Gastrocnemius medialis (tissue), 4 donors: ENCODE results near the gene AIG1. TPM values are rescaled to one million over a fixed set of nuclear protein-coding genes. Genes with fewer than 3 reads are reported as not detected.

Experiments used
- ATAC-seq, 2 donors: fragments of 150-250 bp; one replicate each; pipeline ENCODE4 v1.9.1; 2016
- DNase-seq, 2 donors: peaks; one replicate each; pipeline ENCODE4 v3.0.0-alpha.2; 2019
- H3K27ac ChIP-seq, 4 donors: fragments of 200-600 bp; sonication (generic); 1 replicate in 1 of 4; 2 replicates in 3 of 4; pipeline ENCODE4 v1.5.1; 2016 to 2018; ENCODE audit warnings: mild to moderate bottlenecking in 2 of 4, moderate library complexity in 1 of 4
- H3K27me3 ChIP-seq, 3 donors: fragments of 200-600 bp; sonication (generic) in 2 of 3; 1 replicate in 1 of 3; 2 replicates in 2 of 3; pipeline versions ENCODE4 v1.5.1 to v1.6.0; 2016 to 2019; ENCODE audit warnings: mild to moderate bottlenecking in 1 of 3, moderate library complexity in 1 of 3
- H3K36me3 ChIP-seq, 2 donors: fragments of 200-600 bp; sonication (generic) in 1 of 2; one replicate each; pipeline ENCODE4 v1.5.1; 2017 to 2018
- H3K4me1 ChIP-seq, 2 donors: fragments of 200-600 bp; sonication (generic) in 1 of 2; one replicate each; pipeline ENCODE4 v1.5.1; 2016 to 2017; ENCODE audit warnings: mild to moderate bottlenecking in 2 of 2
- H3K4me3 ChIP-seq, 4 donors: fragments of 200-600 bp; sonication (generic) in 3 of 4; 1 replicate in 1 of 4; 2 replicates in 3 of 4; pipeline ENCODE4 v1.5.1; 2016 to 2019; ENCODE audit warnings: mild to moderate bottlenecking in 2 of 4
- H3K9me3 ChIP-seq, 3 donors: fragments of 200-600 bp; sonication (generic) in 2 of 3; 1 replicate in 1 of 3; 2 replicates in 2 of 3; pipeline ENCODE4 v1.5.1; 2016 to 2019
- POLR2A ChIP-seq, 2 donors: fragments of 450-650 bp; IDR thresholded peaks; one replicate each; pipeline ENCODE4 v1.6.1; 2017; ENCODE audit warnings: antibody characterized with exemption in 2 of 2, mild to moderate bottlenecking in 2 of 2, moderate library complexity in 2 of 2
- in situ Hi-C, 4 donors: fragments of 200-750 bp; cut with MboI; loops; one replicate each; pipeline versions ENCODE4 v1.15.0 to v1.8.0; 2017; ENCODE audit warnings: low sequenced_read_pairs in 4 of 4
- intact Hi-C: fragments of 100-400 bp; cut with DNase I; formaldehyde crosslinking; loops from one replicate; pipeline ENCODE4 v1.15.1; 2023; ENCODE audit warnings: low total_unique reads
- total RNA-seq, 4 donors: library from RNA; depleted of rRNA; stranded (reverse); fragments of >200 nt; gene quantifications; one replicate each; pipeline versions ENCODE4 v1.1.0 to v1.2.3, GENCODE V29; 2016
- TF ChIP-seq, protein P1 (sequence below), 5 experiments: fragments of 450-650 bp in 3 of 5; fragments of 200-600 bp in 2 of 5; sonication (generic) in 2 of 5; IDR thresholded peaks in 4 of 5; conservative IDR thresholded peaks in 1 of 5; 1 replicate in 4 of 5; 2 replicates in 1 of 5; pipeline ENCODE4 v1.5.1; 2016 to 2019; ENCODE audit warnings: antibody characterized with exemption in 5 of 5, mild to moderate bottlenecking in 3 of 5, moderate library complexity in 3 of 5

The AIG1 gene
- total RNA-seq, 4 donors from 2014 or later = 5.3 to 10.3 (median 5.7) TPM

GRCh38 chr6:143187238-143187923 lies 126.7 kb downstream of the AIG1 start:
- DNase-seq (no peak), ATAC-seq (no peak)
- Histone ChIP-seq H3K36me3 (no peaks in the 10 kb centered on the region), H3K27me3 (no peaks in the 10 kb centered on the region), H3K9me3 (no peaks in the 10 kb centered on the region), H3K4me1 (peaks cover 0 to 3% of the 10 kb centered on the region in 2 donors), H3K4me3 (no peak overlapping the region), H3K27ac (no peak overlapping the region)
- intact Hi-C loops (no loop called here), in situ Hi-C loops (no loop called here)
- no peak for TF ChIP-seq POLR2A (IDR thresholded peaks at IDR 0.05)
- TF ChIP-seq, protein P1, sequence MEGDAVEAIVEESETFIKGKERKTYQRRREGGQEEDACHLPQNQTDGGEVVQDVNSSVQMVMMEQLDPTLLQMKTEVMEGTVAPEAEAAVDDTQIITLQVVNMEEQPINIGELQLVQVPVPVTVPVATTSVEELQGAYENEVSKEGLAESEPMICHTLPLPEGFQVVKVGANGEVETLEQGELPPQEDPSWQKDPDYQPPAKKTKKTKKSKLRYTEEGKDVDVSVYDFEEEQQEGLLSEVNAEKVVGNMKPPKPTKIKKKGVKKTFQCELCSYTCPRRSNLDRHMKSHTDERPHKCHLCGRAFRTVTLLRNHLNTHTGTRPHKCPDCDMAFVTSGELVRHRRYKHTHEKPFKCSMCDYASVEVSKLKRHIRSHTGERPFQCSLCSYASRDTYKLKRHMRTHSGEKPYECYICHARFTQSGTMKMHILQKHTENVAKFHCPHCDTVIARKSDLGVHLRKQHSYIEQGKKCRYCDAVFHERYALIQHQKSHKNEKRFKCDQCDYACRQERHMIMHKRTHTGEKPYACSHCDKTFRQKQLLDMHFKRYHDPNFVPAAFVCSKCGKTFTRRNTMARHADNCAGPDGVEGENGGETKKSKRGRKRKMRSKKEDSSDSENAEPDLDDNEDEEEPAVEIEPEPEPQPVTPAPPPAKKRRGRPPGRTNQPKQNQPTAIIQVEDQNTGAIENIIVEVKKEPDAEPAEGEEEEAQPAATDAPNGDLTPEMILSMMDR (IDR thresholded peaks at IDR 0.05 in 4 of 5, conservative IDR thresholded peaks at IDR 0.05 in 1 of 5) = no peak

DNA sequence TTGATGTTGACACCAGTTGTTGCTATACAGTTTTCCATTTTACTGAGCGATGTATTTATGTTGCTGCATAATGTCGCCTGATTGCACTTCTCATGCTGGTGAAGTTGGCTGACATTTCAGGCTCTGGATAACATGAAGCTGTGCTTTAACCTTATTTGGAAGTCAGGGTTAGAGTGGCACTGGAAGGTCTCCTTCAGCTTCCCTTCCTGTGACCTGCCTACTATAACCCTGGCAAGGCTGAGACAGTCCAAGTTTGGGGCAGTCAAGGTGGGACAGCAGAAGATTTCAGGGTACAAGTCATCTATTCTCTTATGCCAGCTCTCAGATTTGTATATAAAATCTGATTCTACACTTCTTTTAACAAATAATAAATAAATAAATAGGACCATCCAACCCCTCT lies 127.6 kb downstream of the AIG1 start:
- Histone ChIP-seq H3K9me3 (no peaks in the 10 kb centered on the region), H3K27ac (no peak overlapping the region), H3K4me3 (no peak overlapping the region), H3K27me3 (no peaks in the 10 kb centered on the region), H3K36me3 (no peaks in the 10 kb centered on the region), H3K4me1 (peaks cover 0 to 3% of the 10 kb centered on the region in 2 donors)
- DNase-seq (no peak), ATAC-seq (no peak)
- TF ChIP-seq, protein P1 (IDR thresholded peaks at IDR 0.05 in 4 of 5, conservative IDR thresholded peaks at IDR 0.05 in 1 of 5) = no peak
- TF ChIP-seq POLR2A (IDR thresholded peaks at IDR 0.05) = no peak
- intact Hi-C loops (no loop called here), in situ Hi-C loops (no loop called here)

GRCh38 chr6:143191361-143191760 lies 130.7 kb downstream of the AIG1 start:
- ATAC-seq (no peak), DNase-seq (no peak)
- in situ Hi-C loops = no loop called here
- intact Hi-C loops = no loop called here
- Histone ChIP-seq H3K36me3 (no peaks in the 10 kb centered on the region), H3K4me3 (no peak overlapping the region), H3K4me1 (peaks cover 0 to 9% of the 10 kb centered on the region in 2 donors), H3K27ac (no peak overlapping the region), H3K27me3 (no peaks in the 10 kb centered on the region), H3K9me3 (no peaks in the 10 kb centered on the region)
- TF ChIP-seq, protein P1 (IDR thresholded peaks at IDR 0.05 in 4 of 5, conservative IDR thresholded peaks at IDR 0.05 in 1 of 5) = no peak
- no peak for TF ChIP-seq POLR2A (IDR thresholded peaks at IDR 0.05)

DNA sequence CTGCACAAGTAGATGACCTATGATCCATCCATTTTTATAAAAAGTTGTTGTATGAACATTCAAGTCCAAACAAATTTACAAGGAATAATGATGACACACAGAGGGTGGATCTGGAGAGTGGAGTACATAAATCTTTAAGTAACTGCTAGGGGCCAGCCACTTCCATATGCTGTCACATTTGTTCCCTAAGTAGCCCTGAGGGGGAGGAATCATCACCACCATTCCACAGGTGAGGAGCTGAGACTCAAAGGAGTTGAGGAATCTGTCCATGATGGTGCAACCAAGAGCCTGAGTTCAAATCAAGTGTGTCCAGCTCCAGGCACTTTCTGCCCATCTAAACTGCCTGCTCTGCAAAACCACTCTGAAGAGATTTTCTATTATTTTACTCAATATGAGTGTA lies 132.1 kb downstream of the AIG1 start:
- DNase-seq (no peak), ATAC-seq (no peak)
- Histone ChIP-seq H3K4me3 (no peak overlapping the region), H3K36me3 (no peaks in the 10 kb centered on the region), H3K27ac (no peak overlapping the region), H3K4me1 (peaks cover 0 to 6% of the 10 kb centered on the region in 2 donors), H3K27me3 (no peaks in the 10 kb centered on the region), H3K9me3 (no peaks in the 10 kb centered on the region)
- intact Hi-C loops = no loop called here
- TF ChIP-seq, protein P1 (IDR thresholded peaks at IDR 0.05 in 4 of 5, conservative IDR thresholded peaks at IDR 0.05 in 1 of 5) = no peak
- no peak for TF ChIP-seq POLR2A (IDR thresholded peaks at IDR 0.05)
- in situ Hi-C loops = no loop called here
